Peyer's patch (tissue), 4 donors: ENCODE data around the gene ZFP1. TPM values are rescaled to one million over a fixed set of nuclear protein-coding genes. Genes with fewer than 3 reads are reported as not detected.

ENCODE experiments used
- DNase-seq, 3 donors: peaks; one replicate each; pipeline ENCODE4 v3.0.0-alpha.2; 2017 to 2019
- H3K27ac ChIP-seq, 4 donors: fragments of 200-600 bp; sonication (generic); one replicate each; pipeline ENCODE4 v1.5.1; 2016 to 2019
- H3K27me3 ChIP-seq, 2 donors: fragments of 200-600 bp; sonication (generic); one replicate each; pipeline ENCODE4 v1.5.1; 2019
- H3K36me3 ChIP-seq, 3 donors: fragments of 200-600 bp; sonication (generic); one replicate each; pipeline ENCODE4 v1.5.1; 2016 to 2019
- H3K4me1 ChIP-seq, 4 donors: fragments of 200-600 bp; sonication (generic); one replicate each; pipeline ENCODE4 v1.5.1; 2016 to 2019
- H3K4me3 ChIP-seq, 4 donors: fragments of 200-600 bp; sonication (generic); 1 replicate in 3 of 4; 2 replicates in 1 of 4; pipeline ENCODE4 v1.5.1; 2016 to 2019; ENCODE audit warnings: mild to moderate bottlenecking in 1 of 4
- H3K9me3 ChIP-seq, 4 donors: fragments of 200-600 bp; sonication (generic); one replicate each; pipeline ENCODE4 v1.5.1; 2016 to 2019; ENCODE audit warnings: mild to moderate bottlenecking in 1 of 4
- CTCF ChIP-seq, 6 experiments: fragments of 450-650 bp in 4 of 6; fragments of 200-600 bp in 2 of 6; sonication (generic) in 1 of 6; IDR thresholded peaks; one replicate each; pipeline ENCODE4 v1.5.1; 2017 to 2019; ENCODE audit warnings: antibody characterized with exemption in 6 of 6, mild to moderate bottlenecking in 3 of 6, moderate library complexity in 1 of 6
- POLR2A ChIP-seq, 2 donors: fragments of 450-650 bp; IDR thresholded peaks; one replicate each; pipeline ENCODE4 v1.5.1; 2017; ENCODE audit warnings: antibody characterized with exemption in 2 of 2, mild to moderate bottlenecking in 2 of 2, moderate library complexity in 2 of 2
- total RNA-seq, 4 donors: library from RNA; depleted of rRNA; stranded (reverse); fragments of >200 nt; gene quantifications; one replicate each; pipeline ENCODE4 v1.1.0, GENCODE V29; 2016

The ZFP1 gene
- total RNA-seq, 4 donors from 2014 or later: 2.6 to 6.1 (median 4.9) TPM

- Histone ChIP-seq H3K9me3 (peaks cover 0 to 21% (median 6%) of the 10 kb centered on the region in 4 donors), H3K4me1 (no peaks in the 10 kb centered on the region), H3K36me3 (no peaks in the 10 kb centered on the region), H3K4me3 (no peak overlapping the region), H3K27me3 (no peaks in the 10 kb centered on the region), H3K27ac (no peak overlapping the region)
- no peak for DNase-seq
- no peak for TF ChIP-seq POLR2A (IDR thresholded peaks at IDR 0.05)
- TF ChIP-seq CTCF (IDR thresholded peaks at IDR 0.05): no peak
Observed at GRCh38 chr16:75176926-75177325, 28.6 kb downstream of the ZFP1 start.

- DNase-seq: no peak
- Histone ChIP-seq H3K36me3 (no peaks in the 10 kb centered on the region), H3K27ac (no peak overlapping the region), H3K4me3 (no peak overlapping the region), H3K4me1 (no peaks in the 10 kb centered on the region), H3K9me3 (peaks cover 0 to 21% (median 6%) of the 10 kb centered on the region in 4 donors), H3K27me3 (no peaks in the 10 kb centered on the region)
- no peak for TF ChIP-seq POLR2A (IDR thresholded peaks at IDR 0.05)
- no peak for TF ChIP-seq CTCF (IDR thresholded peaks at IDR 0.05)
Observed at GRCh38 chr16:75179208-75179607, 30.9 kb downstream of the ZFP1 start.

- H3K4me3 ChIP-seq: no peak overlapping the region
- H3K27ac ChIP-seq: no peak overlapping the region
- H3K36me3 ChIP-seq: no peaks in the 10 kb centered on the region
- H3K27me3 ChIP-seq: no peaks in the 10 kb centered on the region
- no peaks in the 10 kb centered on the region for H3K4me1 ChIP-seq
- peaks cover 0 to 9% (median 2%) of the 10 kb centered on the region in 4 donors for H3K9me3 ChIP-seq
- no peak for DNase-seq
- TF ChIP-seq POLR2A (IDR thresholded peaks at IDR 0.05): no peak
- TF ChIP-seq CTCF (IDR thresholded peaks at IDR 0.05): no peak
Observed at GRCh38 chr16:75181630-75182029, 33.3 kb downstream of the ZFP1 start.

- H3K27me3 ChIP-seq: no peaks in the 10 kb centered on the region
- no peak overlapping the region for H3K4me3 ChIP-seq
- no peaks in the 10 kb centered on the region for H3K36me3 ChIP-seq
- H3K9me3 ChIP-seq: no peaks in the 10 kb centered on the region
- TF ChIP-seq POLR2A (IDR thresholded peaks at IDR 0.05): no peak
- no peak for TF ChIP-seq CTCF (IDR thresholded peaks at IDR 0.05)
- DNase-seq: no peak
- no peak overlapping the region for H3K27ac ChIP-seq
- H3K4me1 ChIP-seq: no peaks in the 10 kb centered on the region
Observed at GRCh38 chr16:75188832-75189477, 40.6 kb downstream of the ZFP1 start.

- no peak overlapping the region for H3K27ac ChIP-seq
Observed at GRCh38 chr16:75189638-75190245, 41.4 kb downstream of the ZFP1 start.

More at GRCh38 chr16:75189638-75190245, 41.4 kb downstream of the ZFP1 start:
- H3K4me3 ChIP-seq: no peak overlapping the region
- no peak for DNase-seq
- no peaks in the 10 kb centered on the region for H3K36me3 ChIP-seq
- no peak for TF ChIP-seq CTCF (IDR thresholded peaks at IDR 0.05)
- TF ChIP-seq POLR2A (IDR thresholded peaks at IDR 0.05): no peak
- no peaks in the 10 kb centered on the region for H3K9me3 ChIP-seq
- no peaks in the 10 kb centered on the region for H3K27me3 ChIP-seq
- H3K4me1 ChIP-seq: no peaks in the 10 kb centered on the region
